HepG2 (cell line): Measurements from ENCODE around the gene ABCC8. TPM values are rescaled to one million over a fixed set of nuclear protein-coding genes. Genes with fewer than 3 reads are reported as not detected.
A peak's percentile ranks its signal among the peaks of the same experiment; 100 is the strongest.

Source experiments
- CHCHD3 ChIP-seq: sonication (generic); formaldehyde crosslinking; IDR thresholded peaks from 2 replicates; pipeline ENCODE4 v1.8.0; 2022; ENCODE audit warnings: mild to moderate bottlenecking, missing genetic modification reagents, moderate library complexity
- EED ChIP-seq: sonication (generic); formaldehyde crosslinking; IDR thresholded peaks from 2 replicates; pipeline ENCODE4 v1.5.0; 2020; ENCODE audit warnings: mild to moderate bottlenecking, missing genetic modification reagents
- FOXO1 ChIP-seq: sonication (generic); formaldehyde crosslinking; IDR thresholded peaks from 2 replicates; pipeline ENCODE4 v1.4.0; 2020; ENCODE audit warnings: missing genetic modification reagents
- HDAC6 ChIP-seq: fragments of 200-600 bp; sonication (generic); IDR thresholded peaks from 2 replicates; pipeline ENCODE4 v1.7.0; 2017; ENCODE audit warnings: mild to moderate bottlenecking, antibody characterized with exemption, low read length, low read depth
- HNF4A ChIP-seq: sonication (generic); formaldehyde crosslinking; IDR thresholded peaks from 2 replicates; pipeline ENCODE4 v1.4.0; 2020; ENCODE audit warnings: missing genetic modification reagents
- HNF4G ChIP-seq, 2 experiments: sonication (generic) in 1 of 2; formaldehyde crosslinking in 1 of 2; IDR thresholded peaks; 2 replicates each; pipeline versions ENCODE4 v1.4.0 to v1.6.1; 2011 to 2020; ENCODE audit warnings: borderline replicate concordance in 2 of 2, low read depth in 2 of 2, mild to moderate bottlenecking in 2 of 2, low read length in 1 of 2, missing genetic modification reagents in 1 of 2, moderate library complexity in 1 of 2
- HOXA5 ChIP-seq: sonication (generic); formaldehyde crosslinking; IDR thresholded peaks from 2 replicates; pipeline ENCODE4 v1.4.0; 2020; ENCODE audit warnings: missing genetic modification reagents
- RNF2 ChIP-seq: fragments of 450-650 bp; conservative IDR thresholded peaks from 2 replicates; pipeline ENCODE4 v1.6.1; 2016; ENCODE audit warnings: low read depth
- SP1 ChIP-seq, 2 experiments: fragments of 450-650 bp in 1 of 2; sonication (generic) in 1 of 2; formaldehyde crosslinking in 1 of 2; IDR thresholded peaks; 2 replicates each; pipeline versions ENCODE4 v1.4.0 to v1.6.1; 2016 to 2020; ENCODE audit warnings: missing genetic modification reagents in 1 of 2
- ZNF496 ChIP-seq: sonication (generic); formaldehyde crosslinking; IDR thresholded peaks from 2 replicates; pipeline ENCODE4 v1.8.1; 2023; ENCODE audit warnings: mild to moderate bottlenecking, moderate library complexity, missing genetic modification reagents; ENCODE audit not compliant: insufficient replicate concordance
- ZNF501 ChIP-seq: sonication (generic); formaldehyde crosslinking; IDR thresholded peaks from 2 replicates; pipeline ENCODE4 v1.5.1; 2020; ENCODE audit warnings: mild to moderate bottlenecking, moderate library complexity, missing genetic modification reagents
- ZNF550 ChIP-seq: sonication (generic); formaldehyde crosslinking; IDR thresholded peaks from 2 replicates; pipeline ENCODE4 v1.4.0; 2020; ENCODE audit warnings: mild to moderate bottlenecking, missing genetic modification reagents, borderline replicate concordance
- ZNF644 ChIP-seq: IDR thresholded peaks from 2 replicates; pipeline ENCODE4 v1.6.1; 2016; ENCODE audit warnings: low read depth
- polyA plus RNA-seq, 8 experiments: library from polyadenylated mRNA; depleted of rRNA in 3 of 8; stranded (reverse) in 7 of 8; unstranded in 1 of 8; fragments of >200 nt; fragmentation: Illumina TruSeq in 4 of 8; extraction: Trizol in 4 of 8; gene quantifications; 2 replicates each; pipeline versions ENCODE4 v1.2.1 to v1.2.3, GENCODE V29; 2011 to 2016; ENCODE audit warnings: low read depth in 4 of 8, missing spikeins in 1 of 8, mixed read lengths in 1 of 8; ENCODE audit not compliant: insufficient read depth in 1 of 8
- total RNA-seq, 5 experiments: library from RNA; depleted of rRNA; stranded (reverse); fragments of >200 nt; fragmentation: Illumina TruSeq; extraction: Trizol; gene quantifications; 2 replicates each; pipeline ENCODE4 v1.2.3, GENCODE V29; 2016; ENCODE audit warnings: low read depth in 1 of 5
- TF ChIP-seq, protein P1 (sequence below): sonication (generic); formaldehyde crosslinking; IDR thresholded peaks from 2 replicates; pipeline ENCODE4 v1.5.0; 2020; ENCODE audit warnings: missing genetic modification reagents, mild to moderate bottlenecking, borderline replicate concordance
- TF ChIP-seq, protein P2 (sequence below): sonication (generic); formaldehyde crosslinking; IDR thresholded peaks from 2 replicates; pipeline ENCODE4 v1.4.0; 2020; ENCODE audit warnings: missing genetic modification reagents
- TF ChIP-seq, protein P3 (sequence below): sonication (generic); formaldehyde crosslinking; IDR thresholded peaks from 2 replicates; pipeline ENCODE4 v1.4.0; 2020; ENCODE audit warnings: missing genetic modification reagents

ABCC8 gene
- total and polyA plus RNA-seq, 2 of the 13 experiments (the other 11 are each of a cell fraction or from before 2014, with no cell fraction given) = not detected

DNA sequence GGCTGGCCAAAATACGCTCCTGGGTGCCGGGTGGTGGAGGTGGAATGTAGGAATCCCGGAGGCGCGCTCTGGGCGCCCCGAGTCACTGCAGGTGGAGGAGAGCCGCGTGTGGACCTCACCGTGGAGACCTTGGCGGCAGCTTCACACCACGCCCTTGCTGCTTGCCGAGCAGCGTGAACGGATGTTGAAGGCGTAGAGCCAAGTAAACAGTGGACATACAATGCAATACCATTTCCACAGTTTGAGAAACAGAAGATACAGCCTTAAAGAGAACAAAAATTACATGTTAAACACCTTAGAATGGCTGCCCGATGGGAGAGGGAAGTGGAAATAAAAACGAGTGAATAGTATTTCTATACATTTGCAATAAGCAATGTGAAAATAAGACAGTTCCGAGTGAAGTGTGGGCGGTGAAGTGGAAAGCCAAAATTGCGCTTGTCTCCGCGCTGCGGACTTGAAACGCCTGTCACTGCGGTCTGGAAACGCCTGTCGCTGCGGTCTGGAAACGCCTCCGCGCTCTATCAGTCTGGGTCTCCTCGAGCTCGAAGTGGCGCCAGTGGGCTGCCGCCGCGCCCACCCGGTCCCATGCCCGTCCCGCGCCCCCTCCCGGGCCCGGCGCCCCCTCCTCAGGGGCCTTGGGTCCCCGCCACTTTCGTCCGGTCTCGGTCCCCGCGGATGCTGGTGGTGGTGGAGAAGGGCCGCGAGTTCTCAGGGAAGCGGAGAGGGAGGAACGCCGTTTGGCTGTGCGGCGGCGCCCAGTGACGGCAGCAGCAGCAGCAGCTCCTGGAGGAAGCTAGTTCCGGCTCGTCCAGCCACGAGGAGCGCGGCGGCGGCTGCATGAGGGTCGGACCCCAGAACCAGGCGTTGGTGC is 123.5 kb downstream of the ABCC8 start (continued):
- TF ChIP-seq HNF4G (IDR thresholded peaks at IDR 0.05; ENCODE audit: borderline replicate concordance, low read depth, low read length) (peak; percentile 91), HNF4G (CRISPR knock-in tag; IDR thresholded peaks at IDR 0.05; ENCODE audit: borderline replicate concordance, low read depth) (peak; percentile 93), FOXO1 (0 out of 2 replicates have a peak, but pooled peaks have one; percentile 12), HOXA5 (CRISPR knock-in tag) (no peak), CHCHD3 (0 out of 2 replicates have a peak, but pooled peaks have one; percentile 39), ZNF644 (CRISPR knock-in tag) (no peak), HDAC6 (no peak), ZNF550 (CRISPR knock-in tag) (0 out of 2 replicates have a peak, but pooled peaks have one; percentile 61), HNF4A (CRISPR knock-in tag) (peak; percentile 92), EED (peak; percentile 62; the same call in 1 of the 2 replicates), ZNF501 (CRISPR knock-in tag) (no peak; the same call in none of the 2 replicates), SP1 (IDR thresholded peaks at IDR 0.05) (no peak), SP1 (CRISPR knock-in tag; IDR thresholded peaks at IDR 0.05) (peak; percentile 10; the same call in 1 of the 2 replicates), ZNF496 (CRISPR knock-in tag) (no peak), RNF2 (peak; percentile 58)
- TF ChIP-seq, protein P1, sequence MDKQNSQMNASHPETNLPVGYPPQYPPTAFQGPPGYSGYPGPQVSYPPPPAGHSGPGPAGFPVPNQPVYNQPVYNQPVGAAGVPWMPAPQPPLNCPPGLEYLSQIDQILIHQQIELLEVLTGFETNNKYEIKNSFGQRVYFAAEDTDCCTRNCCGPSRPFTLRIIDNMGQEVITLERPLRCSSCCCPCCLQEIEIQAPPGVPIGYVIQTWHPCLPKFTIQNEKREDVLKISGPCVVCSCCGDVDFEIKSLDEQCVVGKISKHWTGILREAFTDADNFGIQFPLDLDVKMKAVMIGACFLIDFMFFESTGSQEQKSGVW (CRISPR knock-in tag) = no peak
- TF ChIP-seq, protein P2, sequence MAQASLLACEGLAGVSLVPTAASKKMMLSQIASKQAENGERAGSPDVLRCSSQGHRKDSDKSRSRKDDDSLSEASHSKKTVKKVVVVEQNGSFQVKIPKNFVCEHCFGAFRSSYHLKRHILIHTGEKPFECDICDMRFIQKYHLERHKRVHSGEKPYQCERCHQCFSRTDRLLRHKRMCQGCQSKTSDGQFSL = no peak
- TF ChIP-seq, protein P3, sequence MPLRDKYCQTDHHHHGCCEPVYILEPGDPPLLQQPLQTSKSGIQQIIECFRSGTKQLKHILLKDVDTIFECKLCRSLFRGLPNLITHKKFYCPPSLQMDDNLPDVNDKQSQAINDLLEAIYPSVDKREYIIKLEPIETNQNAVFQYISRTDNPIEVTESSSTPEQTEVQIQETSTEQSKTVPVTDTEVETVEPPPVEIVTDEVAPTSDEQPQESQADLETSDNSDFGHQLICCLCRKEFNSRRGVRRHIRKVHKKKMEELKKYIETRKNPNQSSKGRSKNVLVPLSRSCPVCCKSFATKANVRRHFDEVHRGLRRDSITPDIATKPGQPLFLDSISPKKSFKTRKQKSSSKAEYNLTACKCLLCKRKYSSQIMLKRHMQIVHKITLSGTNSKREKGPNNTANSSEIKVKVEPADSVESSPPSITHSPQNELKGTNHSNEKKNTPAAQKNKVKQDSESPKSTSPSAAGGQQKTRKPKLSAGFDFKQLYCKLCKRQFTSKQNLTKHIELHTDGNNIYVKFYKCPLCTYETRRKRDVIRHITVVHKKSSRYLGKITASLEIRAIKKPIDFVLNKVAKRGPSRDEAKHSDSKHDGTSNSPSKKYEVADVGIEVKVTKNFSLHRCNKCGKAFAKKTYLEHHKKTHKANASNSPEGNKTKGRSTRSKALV (CRISPR knock-in tag) = peak; percentile 44; the same call in 1 of the 2 replicates
